ENCODE results near the gene GID8.

Gene GID8

GRCh38 chr20:62982124-62983075 lies 44.5 kb downstream of the GID8 start:
- no peak for DNase-seq

DNA sequence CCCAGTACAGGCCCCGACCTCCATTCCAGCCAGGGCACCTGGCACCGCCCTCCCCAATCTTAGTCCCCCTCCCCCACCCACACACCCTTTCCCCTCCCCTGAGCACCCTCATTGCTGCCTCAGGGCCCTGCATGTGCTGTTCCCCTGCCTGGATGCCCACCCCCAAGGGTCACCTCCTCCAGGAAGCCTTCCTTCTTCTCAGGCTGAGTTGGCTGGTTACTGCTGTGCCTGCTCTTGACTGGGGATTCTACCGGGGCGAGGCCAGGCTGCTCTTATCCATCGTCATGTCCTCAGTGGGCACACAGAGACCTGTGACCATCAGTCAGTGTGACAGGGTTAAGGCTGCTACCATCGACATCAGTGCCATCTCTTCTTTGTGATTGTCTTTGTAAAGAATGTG lies 45.3 kb downstream of the GID8 start:
- no peak for DNase-seq

GRCh38 chr20:62984666-62985443 lies 46.9 kb downstream of the GID8 start:
- DNase-seq, result peak in 29 of 56 donors; percentile 0 to 65 (median 25)

DNA sequence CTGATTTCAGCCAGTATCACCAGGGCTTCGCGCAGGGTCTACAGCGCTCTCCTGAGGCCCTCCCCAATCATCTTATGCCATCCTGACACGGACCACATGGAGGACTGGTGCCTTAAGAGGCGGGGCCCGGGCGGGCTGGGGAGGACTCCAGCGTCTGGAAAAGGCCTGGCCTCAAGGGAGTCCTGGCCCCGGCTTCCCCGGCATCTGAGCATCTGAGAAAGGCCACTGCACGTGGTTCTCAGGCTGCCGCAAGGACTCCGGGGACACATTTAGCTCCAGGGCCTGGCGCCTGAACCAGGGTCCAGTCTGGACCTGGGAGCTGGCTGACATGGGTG lies 47.5 kb downstream of the GID8 start:
- DNase-seq, result no peak

GRCh38 chr20:62986257-62986800 lies 48.4 kb downstream of the GID8 start:
- DNase-seq, result peak in 1 of 56 donors; percentile 19

DNA sequence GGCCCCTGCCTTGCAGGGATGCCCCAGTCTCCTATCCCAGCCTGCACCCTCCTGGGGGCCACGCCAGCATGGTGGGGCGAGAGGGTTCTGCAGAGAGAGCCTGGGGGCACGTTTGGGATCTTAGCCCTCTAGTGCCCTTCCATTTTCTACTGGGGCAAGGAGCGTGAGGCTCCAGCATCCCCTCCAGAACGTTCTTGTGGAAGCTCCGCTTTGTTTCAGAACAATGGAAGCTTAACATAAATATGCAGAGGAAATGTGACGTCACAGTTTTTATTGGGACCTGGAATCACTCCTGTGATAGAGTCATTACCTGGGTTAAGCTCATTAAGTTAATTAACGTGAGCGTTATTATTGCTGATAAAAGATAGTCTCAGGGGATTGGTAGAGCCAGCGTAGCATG lies 49.2 kb downstream of the GID8 start:
- DNase-seq, result no peak

GRCh38 chr20:62989201-62989601 lies 51.3 kb downstream of the GID8 start:
- DNase-seq, result no peak

GRCh38 chr20:62990306-62990825 lies 52.4 kb downstream of the GID8 start:
- DNase-seq, result no peak

DNA sequence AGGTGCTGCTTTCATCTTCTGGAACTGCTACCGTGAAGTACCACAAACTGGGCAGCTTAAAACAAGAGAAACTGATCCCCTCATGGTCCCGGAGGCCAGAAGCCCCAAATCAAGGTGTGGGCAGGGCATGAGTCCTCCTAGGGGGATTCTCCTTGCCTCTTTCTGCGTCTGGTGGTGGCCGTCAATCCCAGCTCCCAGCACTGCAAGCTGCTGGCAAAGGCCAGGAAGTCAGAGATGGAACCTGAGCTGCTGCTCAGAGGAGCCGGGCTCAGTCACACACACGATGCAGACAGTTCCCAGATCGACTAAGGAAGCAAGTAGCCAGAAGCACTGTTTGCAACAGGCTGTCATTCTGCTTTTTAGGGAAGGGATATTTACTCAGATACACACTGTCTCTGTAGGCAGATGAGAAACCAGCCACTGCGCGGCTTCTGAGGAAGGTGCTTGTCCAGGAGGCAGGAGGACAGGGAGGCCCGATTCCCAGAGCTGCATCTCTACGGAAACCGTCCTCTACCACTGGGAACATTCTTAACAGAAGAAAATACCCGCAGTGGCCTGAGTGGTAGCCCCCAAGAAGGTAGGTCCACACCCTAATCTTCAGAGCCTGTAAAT lies 53.4 kb downstream of the GID8 start:
- DNase-seq, result no peak

GRCh38 chr20:62991863-62992262 lies 53.9 kb downstream of the GID8 start:
- DNase-seq, result no peak

GRCh38 chr20:62993856-62994494 lies 56.0 kb downstream of the GID8 start:
- no peak for DNase-seq

- no peak for DNase-seq
These were observed 56.9 kb downstream of the GID8 start for GRCh38 chr20:62994869-62995281.

- DNase-seq, result no peak
These were observed 57.5 kb downstream of the GID8 start for GRCh38 chr20:62995481-62995880.

DNA sequence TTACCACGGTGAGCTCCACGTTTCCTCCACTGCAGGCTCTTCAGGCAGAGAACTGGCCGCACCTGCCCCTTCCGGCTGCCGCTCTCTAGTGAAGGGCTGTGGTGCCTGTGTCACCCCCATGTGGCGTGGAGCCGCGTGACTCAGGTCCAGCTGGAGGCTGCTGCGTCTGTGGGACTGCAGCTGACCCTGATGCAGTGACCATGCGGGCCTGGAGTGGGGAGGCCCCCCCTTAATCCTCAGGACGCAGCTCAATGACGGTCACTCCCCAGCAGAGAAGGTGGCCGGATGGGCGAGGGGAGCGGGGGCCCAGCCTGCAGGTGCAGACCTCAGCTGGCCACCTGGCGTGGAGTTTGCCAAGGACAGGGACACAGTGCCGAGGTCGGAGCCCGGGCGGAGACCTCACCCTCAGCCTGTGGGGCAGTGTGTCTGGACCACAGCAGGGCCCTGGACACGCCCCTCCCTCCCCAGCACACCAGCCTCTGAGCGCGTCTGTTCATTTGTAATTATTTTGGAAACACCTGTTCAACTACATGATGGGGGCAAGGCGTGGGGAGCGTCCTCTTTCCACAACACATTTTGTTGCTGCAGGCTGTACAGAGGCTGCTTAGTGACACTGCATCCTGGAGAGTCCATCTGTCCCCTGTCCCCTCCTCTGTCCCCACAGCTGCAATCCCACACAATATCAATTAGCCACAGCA lies 58.1 kb downstream of the GID8 start:
- no peak for DNase-seq

DNA sequence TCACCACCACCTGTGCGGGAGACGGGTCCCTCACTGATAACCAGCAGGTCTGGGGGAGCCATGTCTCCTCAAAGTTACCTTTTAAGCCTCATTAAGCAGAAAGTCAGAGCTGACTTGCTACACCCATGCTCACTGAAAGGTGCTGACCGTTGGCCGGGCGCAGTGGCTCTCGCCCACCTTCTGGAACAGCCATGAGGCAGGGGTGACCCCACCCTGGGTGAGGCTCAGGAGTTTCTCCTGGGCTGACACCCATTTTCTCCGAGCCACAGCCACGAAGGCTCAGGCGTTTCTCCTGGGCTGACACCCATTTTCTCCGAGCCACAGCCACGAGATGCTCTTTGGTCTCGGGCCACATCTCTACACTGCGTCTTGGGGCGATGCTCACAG lies 58.6 kb downstream of the GID8 start:
- DNase-seq, result no peak

DNA sequence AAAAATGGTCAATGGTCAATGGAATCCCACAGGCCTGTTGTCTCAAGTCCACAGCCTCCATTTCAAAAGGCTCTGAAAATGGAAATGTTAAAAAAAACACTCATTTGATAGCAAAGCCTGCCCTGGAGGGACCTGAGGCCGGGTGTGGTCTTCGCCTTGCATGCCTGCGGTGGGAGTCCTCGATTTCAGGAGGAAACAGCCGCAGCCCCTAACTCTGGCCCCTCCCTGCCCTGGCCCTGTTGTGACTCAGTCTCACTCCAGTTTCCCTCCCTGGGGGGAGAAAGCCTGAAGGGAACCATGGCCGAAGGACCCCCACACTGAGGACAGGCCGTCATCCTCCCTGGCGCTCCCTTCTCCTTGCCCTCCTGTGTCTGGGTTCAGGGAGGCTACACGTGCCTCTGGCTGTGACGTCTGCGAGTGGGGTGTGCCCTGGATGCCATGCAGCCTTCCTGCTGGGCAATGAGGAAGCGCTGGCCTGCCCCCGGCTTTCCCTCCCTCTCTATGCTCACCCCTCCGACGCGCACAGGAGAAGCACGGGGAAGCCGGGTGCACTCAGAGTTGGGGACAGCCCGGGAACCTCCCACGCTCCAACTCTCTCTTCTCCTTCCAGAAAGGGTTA lies 59.6 kb downstream of the GID8 start:
- DNase-seq, result no peak

Measured in nucleus accumbens (tissue), 56 donors.